Esophagus muscularis mucosa (tissue), 4 donors: Measurements from ENCODE around the gene TMEM109. TPM values are rescaled to one million over a fixed set of nuclear protein-coding genes. Genes with fewer than 3 reads are reported as not detected.

Experiments
- DNase-seq: peaks from one replicate; pipeline ENCODE4 v3.0.0-alpha.2; 2017; ENCODE audit errors: extremely low spot score
- H3K27ac ChIP-seq, 4 donors: fragments of 200-600 bp; sonication (generic); replicated peaks in 1 of 4; 1 replicate in 3 of 4; 2 replicates in 1 of 4; pipeline ENCODE4 v1.5.1; 2016 to 2019; ENCODE audit warnings: mild to moderate bottlenecking in 1 of 4
- H3K27me3 ChIP-seq, 4 donors: fragments of 200-600 bp; sonication (generic); one replicate each; pipeline versions ENCODE4 v1.5.1 to v1.6.0; 2016 to 2019
- H3K36me3 ChIP-seq, 4 donors: fragments of 200-600 bp; sonication (generic); one replicate each; pipeline ENCODE4 v1.5.1; 2016 to 2019
- H3K4me1 ChIP-seq, 4 donors: fragments of 200-600 bp; sonication (generic); one replicate each; pipeline ENCODE4 v1.5.1; 2016 to 2019
- H3K4me3 ChIP-seq, 4 donors: fragments of 200-600 bp; sonication (generic); 1 replicate in 2 of 4; 2 replicates in 2 of 4; pipeline ENCODE4 v1.5.1; 2016 to 2019; ENCODE audit warnings: mild to moderate bottlenecking in 4 of 4, moderate library complexity in 1 of 4
- H3K9me3 ChIP-seq, 4 donors: fragments of 200-600 bp; sonication (generic); 1 replicate in 3 of 4; 2 replicates in 1 of 4; pipeline ENCODE4 v1.5.1; 2016 to 2019
- CTCF ChIP-seq, 3 experiments: fragments of 200-600 bp in 2 of 3; fragments of 450-650 bp in 1 of 3; sonication (generic) in 2 of 3; IDR thresholded peaks; one replicate each; pipeline ENCODE4 v1.5.1; 2017 to 2019; ENCODE audit warnings: antibody characterized with exemption in 3 of 3, mild to moderate bottlenecking in 2 of 3, moderate library complexity in 1 of 3
- EP300 ChIP-seq: sonication (generic); formaldehyde crosslinking; IDR thresholded peaks from one replicate; pipeline ENCODE4 v1.6.1; 2017; ENCODE audit warnings: antibody characterized with exemption
- POLR2A ChIP-seq: fragments of 450-650 bp; IDR thresholded peaks from one replicate; pipeline ENCODE4 v1.6.1; 2017; ENCODE audit warnings: antibody characterized with exemption, moderate library complexity, mild to moderate bottlenecking, low read depth
- POLR2AphosphoS5 ChIP-seq, 2 donors: sonication (generic); formaldehyde crosslinking; IDR thresholded peaks; one replicate each; pipeline ENCODE4 v1.6.1; 2017; ENCODE audit warnings: antibody characterized with exemption in 2 of 2
- WGBS: methylation state at CpG from one replicate; pipeline ENCODE4 v1.1.5; 2018; 5-methylcytosine and 5-hydroxymethylcytosine counted together
- intact Hi-C: fragments of 100-400 bp; cut with DNase I; formaldehyde crosslinking; loops from one replicate; pipeline ENCODE4 v1.15.1; 2023
- total RNA-seq, 4 donors: library from RNA; depleted of rRNA; stranded (reverse); fragments of >200 nt; gene quantifications; one replicate each; pipeline versions ENCODE4 v1.1.0 to v1.2.1, GENCODE V29; 2016

TMEM109 gene
- total RNA-seq, 4 donors from 2014 or later: 106 to 186 (median 138) TPM

- H3K4me3 ChIP-seq: no peak overlapping the region
- H3K27me3 ChIP-seq: no peaks in the 10 kb centered on the region
- intact Hi-C loops: loop anchor here (5.0 kb wide), 1 partner anchor 222 kb away; no protein-coding TSS in a partner anchor
- H3K9me3 ChIP-seq: no peaks in the 10 kb centered on the region
- DNase-seq: no peak
- peaks cover 0 to 7% (median 0%) of the 10 kb centered on the region in 4 donors for H3K4me1 ChIP-seq
- no peaks in the 10 kb centered on the region for H3K36me3 ChIP-seq
- TF ChIP-seq CTCF (IDR thresholded peaks at IDR 0.05) (no peak), POLR2AphosphoS5 (IDR thresholded peaks at IDR 0.05) (no peak), POLR2A (no peak), EP300 (no peak)
- 87% methylated on average over 6 of the region's 6 CpGs for WGBS
- no peak overlapping the region for H3K27ac ChIP-seq
Measured at GRCh38 chr11:60964801-60965200, 50.8 kb downstream of the TMEM109 start.

GRCh38 chr11:60966890-60967289 is 52.9 kb downstream of the TMEM109 start:
- no peaks in the 10 kb centered on the region for H3K9me3 ChIP-seq
- no peak for TF ChIP-seq POLR2AphosphoS5 (IDR thresholded peaks at IDR 0.05)
- TF ChIP-seq EP300: no peak
- TF ChIP-seq CTCF (IDR thresholded peaks at IDR 0.05): no peak
- TF ChIP-seq POLR2A: no peak
- no peaks in the 10 kb centered on the region for H3K36me3 ChIP-seq
- H3K27ac ChIP-seq: no peak overlapping the region
- intact Hi-C loops: loop anchor here (5.0 kb wide), 1 partner anchor 220 kb away; no protein-coding TSS in a partner anchor
- 68% methylated on average over 4 of the region's 4 CpGs for WGBS
- no peaks in the 10 kb centered on the region for H3K27me3 ChIP-seq
- no peak for DNase-seq
- H3K4me1 ChIP-seq: peaks cover 0 to 3% (median 0%) of the 10 kb centered on the region in 4 donors
- H3K4me3 ChIP-seq: no peak overlapping the region

GRCh38 chr11:60968223-60968622 is 54.3 kb downstream of the TMEM109 start:
- Histone ChIP-seq H3K4me3 (no peak overlapping the region), H3K36me3 (no peaks in the 10 kb centered on the region), H3K4me1 (no peaks in the 10 kb centered on the region), H3K27ac (no peak overlapping the region), H3K9me3 (no peaks in the 10 kb centered on the region), H3K27me3 (no peaks in the 10 kb centered on the region)
- 94% methylated on average over 1 of the region's 1 CpG for WGBS
- no peak for DNase-seq
- intact Hi-C loops: loop anchor here (5.0 kb wide), 1 partner anchor 219 kb away; no protein-coding TSS in a partner anchor
- TF ChIP-seq CTCF (IDR thresholded peaks at IDR 0.05): no peak
- no peak for TF ChIP-seq EP300
- no peak for TF ChIP-seq POLR2AphosphoS5 (IDR thresholded peaks at IDR 0.05)
- TF ChIP-seq POLR2A: no peak

- no peak overlapping the region for H3K27ac ChIP-seq
- no peak for DNase-seq
- TF ChIP-seq CTCF (IDR thresholded peaks at IDR 0.05) (peak; percentile 81 to 90 (median 82)), POLR2A (no peak)
- no peaks in the 10 kb centered on the region for H3K27me3 ChIP-seq
- H3K4me1 ChIP-seq: no peaks in the 10 kb centered on the region
- H3K9me3 ChIP-seq: no peaks in the 10 kb centered on the region
- 22% methylated on average over 9 of the region's 9 CpGs for WGBS
- H3K36me3 ChIP-seq: no peaks in the 10 kb centered on the region
- intact Hi-C loops: loop anchor here (2.0 kb wide), 1 partner anchor 158 kb away; no protein-coding TSS in a partner anchor
- no peak overlapping the region for H3K4me3 ChIP-seq
Measured at GRCh38 chr11:60970369-60970774, 56.4 kb downstream of the TMEM109 start.

GRCh38 chr11:60970890-60971289 is 56.9 kb downstream of the TMEM109 start:
- Histone ChIP-seq H3K4me1 (no peaks in the 10 kb centered on the region), H3K9me3 (no peaks in the 10 kb centered on the region), H3K27ac (no peak overlapping the region), H3K4me3 (no peak overlapping the region), H3K36me3 (no peaks in the 10 kb centered on the region), H3K27me3 (no peaks in the 10 kb centered on the region)
- intact Hi-C loops: loop anchor here (2.0 kb wide), 1 partner anchor 158 kb away; no protein-coding TSS in a partner anchor
- no peak for DNase-seq
- 83% methylated on average over 5 of the region's 5 CpGs for WGBS
- no peak for TF ChIP-seq CTCF (IDR thresholded peaks at IDR 0.05)
